Uterus (tissue), 4 donors: Measurements from ENCODE around the gene UBR2. TPM values are rescaled to one million over a fixed set of nuclear protein-coding genes. Genes with fewer than 3 reads are reported as not detected.
A peak's percentile ranks its signal among the peaks of the same experiment; 100 is the strongest.
"Not testable (repeated sequence)": the region's sequence is repeated elsewhere in the genome, so short reads cannot be mapped to it uniquely, and the experiment has no call there.

ENCODE experiments used
- DNase-seq, 2 donors: peaks; one replicate each; pipeline ENCODE4 v3.0.0-alpha.2; 2019 to 2020
- H3K27ac ChIP-seq, 2 donors: fragments of 200-600 bp; sonication (generic); 1 replicate in 1 of 2; 2 replicates in 1 of 2; pipeline ENCODE4 v1.5.1; 2016 to 2018
- H3K27me3 ChIP-seq, 2 donors: fragments of 200-600 bp; sonication (generic); one replicate each; pipeline ENCODE4 v1.5.1; 2018 to 2019; ENCODE audit warnings: control low read depth in 1 of 2
- H3K36me3 ChIP-seq, 2 donors: fragments of 200-600 bp; sonication (generic); one replicate each; pipeline ENCODE4 v1.5.1; 2019; ENCODE audit warnings: control low read depth in 1 of 2
- H3K4me1 ChIP-seq, 2 donors: fragments of 200-600 bp; sonication (generic); one replicate each; pipeline ENCODE4 v1.5.1; 2018 to 2019; ENCODE audit warnings: control low read depth in 1 of 2
- H3K4me3 ChIP-seq, 2 donors: fragments of 200-600 bp; sonication (generic); 1 replicate in 1 of 2; 2 replicates in 1 of 2; pipeline ENCODE4 v1.5.1; 2018 to 2019; ENCODE audit warnings: mild to moderate bottlenecking in 1 of 2
- H3K9me3 ChIP-seq, 2 donors: fragments of 200-600 bp; sonication (generic); one replicate each; pipeline ENCODE4 v1.5.1; 2019; ENCODE audit warnings: control low read depth in 1 of 2
- POLR2A ChIP-seq, 2 donors: fragments of 450-650 bp; IDR thresholded peaks; one replicate each; pipeline ENCODE4 v1.6.1; 2016; ENCODE audit warnings: antibody characterized with exemption in 2 of 2, mild to moderate bottlenecking in 1 of 2, moderate library complexity in 1 of 2
- intact Hi-C: fragments of 100-400 bp; cut with DNase I; formaldehyde crosslinking; loops from one replicate; pipeline ENCODE4 v1.15.1; 2023; ENCODE audit warnings: low total_unique reads
- total RNA-seq, 4 donors: library from RNA; depleted of rRNA in 3 of 4; stranded (reverse); fragments of >200 nt in 3 of 4; gene quantifications; one replicate each; pipeline versions ENCODE4 v1.1.0 to v1.2.4, GENCODE V29; 2014 to 2023
- TF ChIP-seq, protein P1 (sequence below), 4 experiments: fragments of 200-600 bp in 2 of 4; fragments of 450-650 bp in 2 of 4; sonication (generic) in 2 of 4; IDR thresholded peaks; one replicate each; pipeline ENCODE4 v1.5.1; 2016 to 2019; ENCODE audit warnings: antibody characterized with exemption in 4 of 4, mild to moderate bottlenecking in 2 of 4, moderate library complexity in 1 of 4
- donor health status: DM: yes; HTN: yes; CAD: no.

Gene UBR2
- total RNA-seq, 4 donors from 2014 or later, result 13.2 to 44.2 (median 29.5) TPM

GRCh38 chr6:42571611-42572342 lies 7.9 kb downstream of the UBR2 start:
- no peak for DNase-seq
- intact Hi-C loops, result no loop called here

DNA sequence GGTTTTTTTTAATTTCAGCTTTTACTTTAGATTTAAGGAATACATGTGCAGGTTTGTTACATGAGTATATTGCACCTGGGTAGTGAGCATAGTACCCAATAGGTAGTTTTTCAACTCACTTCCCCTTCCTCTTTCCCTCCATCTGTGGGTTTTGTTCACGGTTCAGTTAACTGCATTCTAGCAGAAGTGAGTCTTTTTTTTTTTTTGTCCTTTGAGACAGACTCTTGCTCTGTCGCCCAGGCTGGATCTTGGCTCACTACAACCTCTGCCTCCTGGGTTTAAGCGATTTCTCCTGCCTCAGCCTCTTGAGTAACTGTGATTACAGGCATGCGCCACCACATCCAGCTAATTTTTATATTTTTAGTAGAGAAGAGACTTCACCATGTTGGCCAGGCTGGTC lies 8.7 kb downstream of the UBR2 start:
- no peaks in the 10 kb centered on the region for H3K9me3 ChIP-seq
- H3K36me3 ChIP-seq, result no peaks in the 10 kb centered on the region
- H3K27me3 ChIP-seq, result no peaks in the 10 kb centered on the region
- intact Hi-C loops, result no loop called here
- peaks cover 0 to 7% of the 10 kb centered on the region in 2 donors for H3K4me1 ChIP-seq
- H3K4me3 ChIP-seq, result no peak overlapping the region
- DNase-seq, result no peak
- TF ChIP-seq POLR2A (IDR thresholded peaks at IDR 0.05), result no peak
- TF ChIP-seq, protein P1, sequence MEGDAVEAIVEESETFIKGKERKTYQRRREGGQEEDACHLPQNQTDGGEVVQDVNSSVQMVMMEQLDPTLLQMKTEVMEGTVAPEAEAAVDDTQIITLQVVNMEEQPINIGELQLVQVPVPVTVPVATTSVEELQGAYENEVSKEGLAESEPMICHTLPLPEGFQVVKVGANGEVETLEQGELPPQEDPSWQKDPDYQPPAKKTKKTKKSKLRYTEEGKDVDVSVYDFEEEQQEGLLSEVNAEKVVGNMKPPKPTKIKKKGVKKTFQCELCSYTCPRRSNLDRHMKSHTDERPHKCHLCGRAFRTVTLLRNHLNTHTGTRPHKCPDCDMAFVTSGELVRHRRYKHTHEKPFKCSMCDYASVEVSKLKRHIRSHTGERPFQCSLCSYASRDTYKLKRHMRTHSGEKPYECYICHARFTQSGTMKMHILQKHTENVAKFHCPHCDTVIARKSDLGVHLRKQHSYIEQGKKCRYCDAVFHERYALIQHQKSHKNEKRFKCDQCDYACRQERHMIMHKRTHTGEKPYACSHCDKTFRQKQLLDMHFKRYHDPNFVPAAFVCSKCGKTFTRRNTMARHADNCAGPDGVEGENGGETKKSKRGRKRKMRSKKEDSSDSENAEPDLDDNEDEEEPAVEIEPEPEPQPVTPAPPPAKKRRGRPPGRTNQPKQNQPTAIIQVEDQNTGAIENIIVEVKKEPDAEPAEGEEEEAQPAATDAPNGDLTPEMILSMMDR (IDR thresholded peaks at IDR 0.05), result no peak
- no peak overlapping the region for H3K27ac ChIP-seq

More at GRCh38 chr6:42571611-42572342, 7.9 kb downstream of the UBR2 start:
- Histone ChIP-seq H3K4me1 (peaks cover 0 to 10% of the 10 kb centered on the region in 2 donors), H3K9me3 (no peaks in the 10 kb centered on the region), H3K27ac (peak overlapping the region in 1 of 2 donors; percentile 12), H3K36me3 (no peaks in the 10 kb centered on the region), H3K27me3 (no peaks in the 10 kb centered on the region), H3K4me3 (no peak overlapping the region)
- TF ChIP-seq, protein P1 (IDR thresholded peaks at IDR 0.05), result no peak
- no peak for TF ChIP-seq POLR2A (IDR thresholded peaks at IDR 0.05)

DNA sequence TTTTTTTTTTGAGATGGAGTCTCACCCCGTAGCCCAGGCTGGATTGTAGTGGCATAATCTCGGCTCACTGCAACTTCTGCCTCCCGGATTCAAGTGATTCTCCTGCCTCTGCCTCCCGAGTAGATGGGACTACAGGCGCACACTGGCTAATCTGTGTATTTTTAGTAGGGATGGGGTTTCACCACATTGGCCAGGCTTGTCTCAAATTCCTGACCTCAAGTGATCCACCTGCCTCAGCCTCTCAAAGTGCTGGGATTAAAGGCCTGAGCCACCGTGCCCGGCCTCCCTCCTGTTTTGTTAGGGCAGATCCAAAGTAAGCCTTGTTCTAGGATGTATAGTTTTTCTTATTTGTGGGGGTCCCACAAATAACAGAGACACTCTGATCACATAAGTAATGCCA lies 12.7 kb downstream of the UBR2 start:
- H3K4me3 ChIP-seq, H3K27ac ChIP-seq, H3K4me1 ChIP-seq, DNase-seq, H3K36me3 ChIP-seq, H3K27me3 ChIP-seq, H3K9me3 ChIP-seq, intact Hi-C loops: not testable (repeated sequence)

DNA sequence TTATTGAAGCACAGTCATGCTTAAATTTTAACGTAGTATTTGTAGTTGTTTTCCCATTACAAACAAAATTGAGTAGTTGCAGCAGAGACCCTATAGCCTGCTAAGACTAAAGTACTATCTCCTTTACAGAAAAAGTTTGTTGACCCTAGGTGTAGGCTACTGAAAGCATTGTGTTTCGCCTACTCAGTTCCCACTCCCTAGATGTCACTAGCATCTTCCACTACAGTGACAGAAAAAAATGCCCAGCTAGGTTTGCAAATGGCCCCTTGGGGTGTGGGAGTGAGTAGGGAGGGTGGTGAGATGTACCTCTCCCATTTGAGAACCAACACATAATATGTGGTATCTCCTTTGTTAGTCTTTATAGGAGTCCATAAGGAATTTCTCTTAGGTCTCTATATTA lies 34.5 kb downstream of the UBR2 start:
- intact Hi-C loops, result no loop called here

DNA sequence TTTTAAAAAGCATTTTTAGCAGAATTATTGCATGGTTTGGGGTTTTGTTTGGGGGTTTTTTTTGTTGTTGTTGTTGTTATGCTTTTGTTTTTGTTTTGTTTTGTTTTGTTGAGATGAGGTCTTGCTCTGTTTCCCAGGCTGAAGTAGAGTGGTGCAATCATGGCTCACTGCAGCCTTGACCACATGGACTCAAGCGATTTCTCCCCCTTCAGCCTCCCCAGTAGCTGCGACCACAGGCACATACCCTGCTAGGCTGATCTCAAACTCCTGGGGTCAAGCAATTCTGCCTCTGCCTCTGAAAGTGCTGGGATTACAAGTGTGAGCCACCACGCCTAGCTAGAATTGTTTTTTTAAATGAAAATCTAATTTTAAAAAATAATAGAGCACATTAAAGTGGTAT lies 35.7 kb downstream of the UBR2 start:
- intact Hi-C loops, result no loop called here
- H3K36me3 ChIP-seq, result no peaks in the 10 kb centered on the region
- no peak for TF ChIP-seq POLR2A (IDR thresholded peaks at IDR 0.05)
- TF ChIP-seq, protein P1 (IDR thresholded peaks at IDR 0.05), result no peak

More for the DNA sequence above, 34.5 kb downstream of the UBR2 start:
- no peak for TF ChIP-seq POLR2A (IDR thresholded peaks at IDR 0.05)
- TF ChIP-seq, protein P1 (IDR thresholded peaks at IDR 0.05), result no peak
- no peaks in the 10 kb centered on the region for H3K9me3 ChIP-seq
- H3K27me3 ChIP-seq, result no peaks in the 10 kb centered on the region
- H3K4me3 ChIP-seq, result no peak overlapping the region
- H3K36me3 ChIP-seq, result no peaks in the 10 kb centered on the region
- no peak overlapping the region for H3K27ac ChIP-seq
- DNase-seq, result no peak
- peaks cover 0 to 3% of the 10 kb centered on the region in 2 donors for H3K4me1 ChIP-seq

More for the DNA sequence above, 35.7 kb downstream of the UBR2 start:
- no peak for DNase-seq
- no peak overlapping the region for H3K4me3 ChIP-seq
- no peaks in the 10 kb centered on the region for H3K4me1 ChIP-seq
- no peaks in the 10 kb centered on the region for H3K27me3 ChIP-seq
- no peak overlapping the region for H3K27ac ChIP-seq
- no peaks in the 10 kb centered on the region for H3K9me3 ChIP-seq
